MM.1S (cell line): Measurements from ENCODE around the gene CNTNAP4.

Experiments used
- DNase-seq: peaks from one replicate; pipeline ENCODE4 v3.0.0-alpha.2; 2015
- H2AFZ ChIP-seq: fragments of 300-600 bp; sonication (generic); 2 replicates; pipeline ENCODE4 v1.6.0; 2016; ENCODE audit warnings: antibody characterized with exemption, low read length
- H3F3A ChIP-seq: fragments of 300-600 bp; sonication (generic); 2 replicates; pipeline ENCODE4 v1.6.1; 2016; ENCODE audit warnings: mild to moderate bottlenecking, antibody characterized with exemption, low read length, moderate library complexity, mixed read lengths; ENCODE audit not compliant: insufficient read depth
- H3K27ac ChIP-seq: fragments of 300-600 bp; sonication (generic); 2 replicates; pipeline ENCODE4 v1.5.1; 2016; ENCODE audit warnings: mild to moderate bottlenecking, low read length
- H3K27me3 ChIP-seq: fragments of 300-600 bp; sonication (generic); replicated peaks from 2 replicates; pipeline ENCODE4 v1.6.0; 2016; ENCODE audit warnings: low read length; ENCODE audit not compliant: insufficient read depth
- H3K36me3 ChIP-seq: fragments of 300-600 bp; sonication (generic); replicated peaks from 2 replicates; pipeline ENCODE4 v1.6.1; 2016; ENCODE audit warnings: mild to moderate bottlenecking, low read length, mixed read lengths; ENCODE audit not compliant: insufficient read depth
- H3K4me1 ChIP-seq: fragments of 300-600 bp; sonication (generic); 2 replicates; pipeline ENCODE4 v1.6.1; 2016; ENCODE audit warnings: low read length, mixed read lengths
- H3K4me2 ChIP-seq: fragments of 300-600 bp; sonication (generic); 2 replicates; pipeline ENCODE4 v1.6.0; 2016; ENCODE audit warnings: low read depth, low read length
- H3K4me3 ChIP-seq: fragments of 300-600 bp; sonication (generic); 2 replicates; pipeline ENCODE4 v1.5.1; 2016; ENCODE audit warnings: low read length, mixed read lengths
- H3K79me2 ChIP-seq: fragments of 300-600 bp; sonication (generic); 2 replicates; pipeline ENCODE4 v1.6.1; 2016; ENCODE audit warnings: mixed run types, low read length, mixed read lengths
- H3K9ac ChIP-seq: fragments of 300-600 bp; sonication (generic); 2 replicates; pipeline ENCODE4 v1.6.1; 2016; ENCODE audit warnings: low read length, mixed read lengths
- H3K9me2 ChIP-seq: fragments of 300-600 bp; sonication (generic); replicated peaks from 2 replicates; pipeline ENCODE4 v1.6.1; 2016; ENCODE audit warnings: mild to moderate bottlenecking, low read length, mixed read lengths; ENCODE audit not compliant: insufficient read depth
- H3K9me3 ChIP-seq: fragments of 300-600 bp; sonication (generic); replicated peaks from 2 replicates; pipeline ENCODE4 v1.6.1; 2016; ENCODE audit warnings: mild to moderate bottlenecking, low read length, mixed read lengths; ENCODE audit not compliant: insufficient read depth
- H4K20me1 ChIP-seq: fragments of 300-600 bp; sonication (generic); 2 replicates; pipeline ENCODE4 v1.6.1; 2016; ENCODE audit warnings: mild to moderate bottlenecking, low read length, moderate library complexity, mixed read lengths; ENCODE audit not compliant: insufficient read depth
- CTCF ChIP-seq: fragments of 300-600 bp; sonication (generic); IDR thresholded peaks from 2 replicates; pipeline ENCODE4 v1.5.1; 2016; ENCODE audit warnings: antibody characterized with exemption, low read length, mixed read lengths
- EZH2 ChIP-seq: fragments of 300-600 bp; sonication (generic); optimal IDR thresholded peaks from 2 replicates; pipeline ENCODE3; 2017; ENCODE audit warnings: low read depth, mild to moderate bottlenecking, antibody characterized with exemption, low read length, mixed read lengths
- EZH2phosphoT487 ChIP-seq: fragments of 300-600 bp; sonication (generic); IDR thresholded peaks from 2 replicates; pipeline ENCODE4 v1.6.1; 2018; ENCODE audit warnings: antibody characterized with exemption, low read length

Gene CNTNAP4

GRCh38 chr16:76370344-76370743, 93.1 kb downstream of the CNTNAP4 start:
- Histone ChIP-seq H3K27ac (no peak overlapping the region), H3K36me3 (no peaks in the 10 kb centered on the region), H3K79me2 (no peaks in the 10 kb centered on the region), H3K27me3 (no peaks in the 10 kb centered on the region), H2AFZ (no peak overlapping the region), H4K20me1 (no peaks in the 10 kb centered on the region), H3K9me2 (no peaks in the 10 kb centered on the region), H3K9ac (no peak overlapping the region), H3K4me3 (no peak overlapping the region), H3K4me2 (no peak overlapping the region), H3K4me1 (no peaks in the 10 kb centered on the region), H3F3A (no peaks in the 10 kb centered on the region), H3K9me3 (no peaks in the 10 kb centered on the region)
- TF ChIP-seq EZH2 (no peak), CTCF (no peak), EZH2phosphoT487 (no peak)
- DNase-seq, result no peak

- no peaks in the 10 kb centered on the region for H4K20me1 ChIP-seq
- no peak for DNase-seq
- no peak overlapping the region for H2AFZ ChIP-seq
- no peaks in the 10 kb centered on the region for H3K36me3 ChIP-seq
- H3K9me3 ChIP-seq, result no peaks in the 10 kb centered on the region
- no peaks in the 10 kb centered on the region for H3K9me2 ChIP-seq
- H3K4me3 ChIP-seq, result no peak overlapping the region
- no peak overlapping the region for H3K4me2 ChIP-seq
- H3K27ac ChIP-seq, result no peak overlapping the region
- H3K79me2 ChIP-seq, result no peaks in the 10 kb centered on the region
- no peaks in the 10 kb centered on the region for H3F3A ChIP-seq
- no peak overlapping the region for H3K9ac ChIP-seq
- no peaks in the 10 kb centered on the region for H3K4me1 ChIP-seq
- no peaks in the 10 kb centered on the region for H3K27me3 ChIP-seq
- TF ChIP-seq EZH2 (no peak), EZH2phosphoT487 (no peak), CTCF (no peak)
Measured at GRCh38 chr16:76371441-76371840, 94.2 kb downstream of the CNTNAP4 start.

GRCh38 chr16:76373998-76374397, 96.8 kb downstream of the CNTNAP4 start:
- TF ChIP-seq EZH2phosphoT487 (no peak), CTCF (no peak), EZH2 (no peak)
- Histone ChIP-seq H3K4me2 (no peak overlapping the region), H3K9me2 (no peaks in the 10 kb centered on the region), H3K36me3 (no peaks in the 10 kb centered on the region), H3K4me3 (no peak overlapping the region), H3K9ac (no peak overlapping the region), H3K27me3 (no peaks in the 10 kb centered on the region), H3K79me2 (no peaks in the 10 kb centered on the region), H3K4me1 (no peaks in the 10 kb centered on the region), H3F3A (no peaks in the 10 kb centered on the region), H3K9me3 (no peaks in the 10 kb centered on the region), H3K27ac (no peak overlapping the region), H2AFZ (no peak overlapping the region), H4K20me1 (no peaks in the 10 kb centered on the region)
- DNase-seq, result no peak
